Activated CD4-positive, alpha-beta T cell treated with anti-CD3 and anti-CD28 coated beads, Interleukin-2, amount 50 U/mL, for 1 hour (primary cell): ENCODE measurements around the gene LUZP2.
"Not testable (repeated sequence)": the region's sequence is repeated elsewhere in the genome, so short reads cannot be mapped to it uniquely, and the experiment has no call there.

Source experiments
- DNase-seq: peaks from one replicate; pipeline ENCODE4 v3.0.0-alpha.2; 2020

Gene LUZP2

DNA sequence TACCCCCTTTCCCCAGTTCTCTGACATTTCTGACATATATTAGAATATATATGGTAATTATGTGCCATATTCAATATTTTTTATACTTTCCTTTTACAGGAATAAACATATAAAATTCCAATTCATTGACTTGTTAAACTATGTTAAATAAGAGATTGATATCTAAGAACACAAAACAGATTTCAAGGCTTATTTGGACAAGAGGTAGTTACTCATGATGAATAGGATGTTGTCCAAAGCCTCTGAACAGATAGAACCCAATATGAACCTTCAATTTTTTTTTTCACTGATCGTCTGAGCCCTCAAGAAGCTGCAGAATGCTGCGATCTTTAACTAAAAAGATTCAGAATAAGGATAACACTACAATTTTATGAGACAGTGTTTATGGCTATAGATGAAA is 340.3 kb downstream of the LUZP2 start:
- DNase-seq = no peak

DNA sequence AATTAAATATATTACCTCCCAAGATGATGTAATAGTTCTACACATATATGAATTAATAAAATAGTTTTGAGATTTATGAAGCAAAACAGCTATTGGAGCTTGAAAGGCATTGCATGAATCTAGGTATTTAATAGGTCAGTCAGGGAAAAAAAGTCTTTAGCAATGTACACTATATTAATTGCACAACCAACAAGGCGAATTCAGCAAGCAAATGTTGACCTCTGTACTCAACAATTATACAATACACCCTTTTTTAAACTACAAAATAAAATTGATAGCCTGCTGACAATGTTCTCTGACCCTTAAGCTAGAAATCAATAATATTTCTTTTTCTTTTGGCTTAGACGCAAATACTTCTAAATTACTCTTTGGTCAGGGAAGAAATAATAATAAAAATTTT is 345.5 kb downstream of the LUZP2 start:
- no peak for DNase-seq

DNA sequence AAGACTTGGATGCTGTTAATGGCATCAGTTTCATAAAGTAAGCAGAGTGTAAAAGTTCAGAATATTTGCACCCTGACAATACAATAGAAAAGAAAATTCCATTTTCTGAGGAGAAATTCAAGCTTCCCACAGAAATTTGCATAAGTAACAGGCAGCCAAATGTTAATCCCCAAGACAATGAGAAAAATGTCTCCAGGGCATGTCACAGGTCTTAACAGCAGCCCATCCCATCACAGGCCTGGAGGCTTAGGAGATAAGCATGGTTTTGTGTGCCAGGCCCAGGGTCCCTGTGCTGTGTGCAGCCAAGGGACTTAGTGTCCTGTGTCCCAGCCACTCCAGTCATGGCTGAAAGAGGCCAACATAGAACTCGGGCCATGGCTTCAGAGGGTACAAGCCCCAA is 347.6 kb downstream of the LUZP2 start:
- DNase-seq = no peak

DNA sequence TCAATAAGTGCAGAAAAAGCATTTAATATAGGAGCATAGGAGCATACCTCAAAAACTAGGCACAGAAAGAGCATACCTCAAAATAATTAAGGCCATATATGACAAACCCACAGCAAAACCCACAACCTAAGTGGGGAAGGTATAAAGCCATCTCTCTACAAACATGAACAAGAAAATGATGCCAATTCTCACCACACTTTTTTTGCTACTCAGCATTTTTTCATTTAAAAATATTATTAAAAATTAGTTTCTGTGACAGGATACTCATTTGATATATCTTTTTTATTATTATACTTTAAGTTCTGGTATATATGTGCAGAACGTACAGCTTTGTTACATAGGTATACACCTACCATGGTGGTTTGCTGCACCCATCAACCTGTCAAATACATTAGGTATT is 352.0 kb downstream of the LUZP2 start:
- no peak for DNase-seq

DNA sequence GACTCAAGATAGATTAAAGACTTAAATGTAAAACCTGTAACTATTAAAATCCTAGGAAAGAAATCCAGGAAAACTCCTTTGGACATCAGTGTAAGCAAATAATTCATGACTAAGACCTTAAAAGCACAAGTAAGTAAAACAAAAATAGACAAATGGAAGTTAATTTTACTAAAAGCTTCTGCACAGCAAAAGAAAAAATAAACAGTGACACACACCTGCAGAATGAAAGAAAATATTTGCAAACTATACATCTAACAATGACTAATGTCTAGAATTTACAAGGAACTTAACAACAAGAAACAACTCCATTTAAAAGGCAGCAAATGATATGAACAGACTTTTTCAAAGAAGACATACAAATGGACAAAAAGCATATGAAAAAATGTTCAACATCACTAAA is 359.1 kb downstream of the LUZP2 start:
- DNase-seq = no peak

DNA sequence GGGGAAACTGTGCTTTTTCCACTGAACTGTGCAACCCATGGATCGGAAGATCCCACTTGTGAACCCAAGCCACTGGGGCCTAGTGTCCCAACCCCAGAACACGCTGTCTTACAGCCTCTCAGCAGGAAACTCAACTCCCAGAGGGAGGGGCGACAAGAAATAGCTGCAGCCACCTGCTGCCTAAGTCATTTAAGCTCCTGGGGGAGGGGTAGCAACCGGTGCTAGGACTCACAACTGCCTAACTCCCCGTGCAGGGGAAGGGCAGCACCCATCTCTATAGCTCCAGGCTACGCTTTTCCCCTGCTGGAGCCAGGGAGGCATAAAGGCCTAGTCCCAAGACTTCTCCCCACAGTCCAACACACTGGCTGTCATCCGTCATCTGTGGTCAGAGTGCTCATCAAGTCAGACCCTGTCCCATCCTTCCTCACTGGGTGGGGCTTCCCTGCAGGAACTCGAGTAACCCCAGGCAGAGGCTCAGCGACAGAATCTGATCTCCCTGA is 363.0 kb downstream of the LUZP2 start:
- DNase-seq = no peak

DNA sequence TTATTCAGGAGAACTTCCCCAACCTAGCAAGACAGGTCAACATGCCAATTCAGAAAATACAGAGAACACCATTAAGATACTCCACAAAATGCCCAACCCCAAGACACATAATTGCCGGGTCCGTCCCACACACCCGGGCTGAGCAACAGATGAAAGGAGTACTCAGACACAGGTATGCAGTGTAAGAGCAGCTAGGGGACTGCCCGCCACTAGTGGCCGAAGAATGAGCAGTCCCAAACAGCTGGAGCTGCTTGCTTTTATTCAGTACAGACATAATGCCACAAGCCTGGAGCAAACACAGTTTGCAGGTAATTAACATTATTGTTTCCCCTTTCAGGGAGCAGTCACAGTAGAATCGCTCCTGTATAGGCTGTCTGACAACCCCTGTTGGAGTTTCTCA is 364.6 kb downstream of the LUZP2 start:
- no peak for DNase-seq

DNA sequence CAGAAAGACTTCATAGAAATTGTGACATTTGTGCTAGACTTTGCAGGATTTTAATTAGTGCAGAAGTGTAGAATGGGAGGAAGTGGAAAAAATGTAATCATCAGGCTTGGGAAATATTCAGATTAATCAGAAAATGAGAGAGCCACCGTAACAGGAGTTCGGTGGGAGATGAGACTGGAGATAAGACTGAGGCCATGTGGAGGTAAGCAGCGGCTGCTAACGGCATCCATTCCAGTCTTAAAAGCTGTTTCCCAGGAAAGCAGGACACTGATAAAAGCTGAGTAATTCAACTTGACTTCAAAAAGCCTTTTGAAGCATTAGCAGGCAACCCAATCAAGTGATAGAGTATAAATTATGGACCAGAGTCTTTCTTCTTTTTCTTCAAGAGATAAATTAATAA is 369.9 kb downstream of the LUZP2 start:
- DNase-seq = no peak

DNA sequence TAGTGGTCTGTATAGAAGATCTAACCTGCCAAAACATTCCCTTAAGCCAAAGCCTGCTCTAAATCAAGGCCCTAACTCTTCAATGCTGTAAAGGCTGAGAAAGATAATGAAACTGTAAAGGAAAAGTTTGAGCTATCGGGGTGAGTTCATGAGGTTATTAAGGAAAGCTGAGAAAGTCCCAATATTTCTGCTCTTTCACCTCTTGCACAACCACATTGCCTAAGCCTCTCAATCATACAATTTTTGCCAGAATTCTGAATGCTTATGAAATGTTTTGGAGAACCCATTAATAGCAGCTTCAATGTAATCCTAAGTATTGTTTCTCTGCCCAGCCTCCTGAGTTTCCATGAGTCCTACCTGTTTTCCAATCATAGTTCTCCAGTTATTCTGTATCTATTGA is 373.2 kb downstream of the LUZP2 start:
- no peak for DNase-seq

DNA sequence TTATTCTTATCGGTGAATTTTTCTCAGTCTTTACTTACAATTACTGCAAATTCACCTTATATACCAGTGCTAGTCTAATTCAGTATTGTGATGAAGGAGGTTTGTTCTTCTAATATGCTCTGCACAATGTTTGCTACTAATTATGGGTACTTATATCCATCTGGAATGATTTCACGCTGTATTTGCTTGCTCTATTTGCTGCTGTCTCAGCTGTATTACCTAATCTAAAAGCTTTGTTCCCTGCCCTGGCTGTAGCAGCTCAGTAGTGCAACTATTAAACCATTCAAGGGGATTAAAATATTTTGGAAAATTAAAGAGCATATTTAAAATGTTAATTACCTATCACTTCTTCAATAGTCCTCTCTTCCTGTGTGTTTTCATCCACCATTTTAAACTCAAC is 375.3 kb downstream of the LUZP2 start:
- no peak for DNase-seq

DNA sequence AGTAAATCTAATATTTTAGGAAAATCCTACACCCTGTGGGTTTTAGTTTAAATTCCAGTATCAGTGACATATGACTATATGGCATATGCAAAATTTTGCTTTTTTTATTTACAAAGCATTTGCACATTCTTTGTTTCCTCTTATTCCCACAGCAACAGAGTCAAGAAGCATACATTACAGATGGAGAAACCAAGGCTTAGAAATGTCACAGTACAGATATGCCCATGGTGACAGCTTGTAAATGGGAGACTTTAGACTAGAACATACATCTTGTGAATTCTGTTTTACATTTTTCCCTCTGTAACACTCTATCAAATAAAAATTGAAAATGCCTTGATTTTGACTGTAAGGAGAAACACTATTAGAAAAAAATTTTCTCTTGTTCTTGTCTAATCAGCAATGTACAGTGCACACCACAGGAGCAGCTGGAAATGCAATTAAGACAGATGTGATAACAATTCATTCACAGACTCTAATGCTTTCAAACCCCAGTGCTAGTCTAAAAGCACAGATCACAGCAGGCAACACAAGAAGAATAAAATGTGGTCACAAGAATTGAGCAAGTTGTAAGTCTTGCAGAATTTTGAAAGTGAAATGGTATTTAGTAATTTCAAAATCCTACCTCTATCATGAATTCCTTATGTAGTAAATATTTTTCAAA is 375.9 kb downstream of the LUZP2 start:
- no peak for DNase-seq

DNA sequence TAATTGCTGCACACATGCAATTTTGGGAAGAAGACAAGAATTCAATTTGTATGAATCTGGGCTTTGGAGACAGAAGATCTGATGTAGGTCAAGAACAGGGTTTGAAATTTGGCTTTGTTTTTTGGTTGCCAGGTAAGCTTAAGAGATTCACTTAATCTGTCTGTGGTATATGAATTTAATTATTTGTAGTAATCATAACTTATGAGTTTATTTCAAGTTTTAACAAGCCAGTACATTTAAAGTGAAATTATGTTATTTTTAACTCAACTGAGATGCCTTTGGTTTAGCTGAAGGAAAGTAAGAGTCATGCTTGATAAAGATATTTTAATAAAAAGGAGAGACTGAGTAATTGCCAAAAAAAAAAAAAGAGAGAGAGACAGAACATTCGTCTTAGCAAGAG is 384.1 kb downstream of the LUZP2 start:
- no peak for DNase-seq

DNA sequence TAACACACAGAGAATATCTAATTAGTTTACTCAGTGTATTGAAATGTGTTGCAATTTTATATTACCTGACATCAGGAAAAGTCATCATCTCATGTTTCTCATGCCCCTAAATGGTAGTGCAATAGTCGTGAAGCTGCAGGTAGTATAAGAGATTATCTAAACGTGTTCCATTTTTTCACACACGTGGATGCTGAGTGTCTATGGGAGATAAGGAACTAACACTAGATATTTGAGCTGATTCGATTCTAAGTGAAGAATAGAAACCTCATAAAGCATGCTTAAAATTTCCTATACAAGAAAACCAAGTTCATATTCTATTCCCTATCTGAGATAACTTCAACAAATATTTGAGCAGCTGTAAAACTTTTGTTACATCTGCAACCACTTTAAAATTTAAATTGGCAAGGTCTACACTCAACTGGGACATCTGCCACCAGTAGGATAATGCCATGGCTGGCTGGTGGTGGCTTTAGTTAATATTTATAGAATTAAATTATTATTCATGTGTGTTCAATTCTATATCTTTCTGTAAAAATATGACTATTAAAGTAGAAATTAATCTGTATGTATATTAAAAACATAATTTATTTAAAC is 388.8 kb downstream of the LUZP2 start:
- DNase-seq = no peak

DNA sequence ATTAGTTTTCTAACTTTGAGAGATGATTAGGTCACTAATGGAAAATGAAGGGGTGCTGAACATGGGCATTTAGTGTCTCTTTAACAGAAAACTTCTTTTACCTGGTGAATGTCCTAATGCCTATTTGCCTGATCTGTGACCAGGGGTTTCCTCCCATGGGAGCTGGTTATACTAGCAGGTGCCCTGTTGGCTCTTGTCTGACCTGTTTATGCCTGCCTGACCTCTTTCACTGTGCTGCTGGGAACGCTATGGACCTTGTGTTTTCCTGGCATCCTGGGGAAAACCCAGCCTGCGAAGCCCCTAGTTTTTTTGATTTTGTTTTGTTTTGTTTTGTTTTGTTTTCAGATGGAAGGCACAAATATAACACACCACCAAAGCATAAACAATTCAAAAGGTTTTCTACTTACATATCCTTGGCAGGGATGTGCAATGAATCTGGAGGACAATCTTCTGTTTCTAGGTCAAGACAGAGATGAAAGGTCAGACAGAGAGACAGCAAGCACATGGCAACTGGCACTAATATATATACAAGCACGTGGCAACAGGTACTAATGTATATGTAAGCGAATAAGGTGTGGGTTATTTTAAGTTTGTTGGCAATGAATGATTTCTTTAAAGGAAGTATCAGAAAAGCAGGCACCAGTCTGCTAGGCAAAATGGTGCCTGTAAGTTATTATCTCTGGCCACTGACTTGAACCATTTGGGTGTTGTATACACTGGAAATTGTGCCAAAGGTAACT is 390.2 kb downstream of the LUZP2 start:
- no peak for DNase-seq

DNA sequence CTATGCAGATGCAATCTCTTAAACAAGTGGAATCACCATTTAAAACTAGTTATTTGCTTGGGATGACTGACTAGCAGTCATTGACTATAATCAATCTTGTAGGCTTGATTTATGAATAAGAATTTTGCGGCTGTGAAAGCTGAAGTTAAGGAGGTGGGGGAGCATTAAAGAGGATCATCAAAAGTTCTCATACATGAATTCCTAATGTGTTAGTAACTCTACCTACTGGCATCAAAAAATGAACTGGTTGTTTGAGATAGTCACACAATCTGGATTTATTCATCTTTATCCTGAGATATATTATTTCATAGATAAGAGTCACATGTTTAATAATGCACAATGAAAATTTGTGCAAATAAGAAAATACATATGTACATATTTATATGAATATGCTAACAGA is 393.6 kb downstream of the LUZP2 start:
- no peak for DNase-seq

DNA sequence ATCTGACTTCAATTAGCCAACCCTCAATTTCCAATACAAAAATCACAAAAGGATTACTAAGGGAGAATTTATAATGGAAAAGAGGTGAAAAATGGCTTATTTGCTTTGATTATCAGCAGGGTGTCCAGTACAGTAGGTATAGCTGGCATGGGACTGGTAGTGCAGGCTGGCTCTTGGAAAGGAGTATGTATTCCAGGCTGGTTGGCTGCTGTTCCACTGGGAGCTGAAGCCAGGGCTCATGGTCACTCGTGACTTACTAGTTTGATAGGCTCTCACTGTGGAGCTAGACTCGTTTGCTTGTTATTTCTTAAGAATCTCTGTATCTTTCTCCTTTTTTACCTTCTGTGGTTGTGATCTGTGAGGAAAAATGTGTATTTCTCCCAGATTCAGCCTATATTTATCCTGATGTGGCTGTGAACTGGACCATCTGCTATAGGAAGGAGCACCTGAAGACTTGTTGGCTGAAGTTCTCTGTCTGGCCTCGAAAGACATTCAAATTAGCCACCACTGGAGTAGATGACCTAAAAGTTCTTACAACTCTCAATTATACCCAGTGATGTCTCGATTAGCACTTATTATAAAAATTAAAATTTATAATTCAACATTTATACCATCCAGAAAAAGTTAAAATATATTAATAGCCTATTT is 395.1 kb downstream of the LUZP2 start:
- not testable (repeated sequence) for DNase-seq

DNA sequence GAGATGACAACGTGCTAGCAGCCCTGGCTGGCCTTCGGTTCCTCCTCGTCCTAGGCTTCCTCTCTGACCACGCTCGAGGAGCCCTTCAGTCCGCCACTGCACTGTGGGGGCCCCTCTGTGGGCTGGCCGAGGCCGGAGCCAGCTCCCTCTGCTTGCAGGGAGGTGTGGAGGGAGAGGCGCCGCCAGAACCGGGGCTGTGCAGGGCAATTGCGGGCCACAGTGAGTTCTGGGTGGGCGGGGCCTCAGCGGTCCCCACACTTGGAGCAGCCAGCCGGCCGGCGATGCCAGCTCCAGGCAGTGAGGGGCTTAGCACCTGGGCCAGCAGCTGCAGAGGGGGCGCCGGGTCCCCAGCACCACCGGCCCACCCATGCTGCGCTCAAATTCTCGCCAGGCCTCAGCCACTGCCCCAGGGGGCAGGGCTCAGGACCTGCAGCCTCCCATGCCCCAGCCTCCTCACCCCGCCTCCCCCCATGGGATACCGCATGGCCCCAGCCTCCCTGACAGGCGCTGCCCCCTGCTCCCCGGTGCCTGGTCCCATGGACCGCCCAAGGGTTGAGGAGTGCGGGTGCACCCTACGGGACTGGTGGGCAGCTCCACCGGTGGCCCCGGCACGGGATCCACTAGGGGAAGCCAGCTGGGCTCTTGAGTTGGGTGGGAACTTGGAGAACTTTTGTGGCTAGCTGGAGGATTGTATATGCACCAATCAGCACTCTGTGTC is 399.4 kb downstream of the LUZP2 start:
- DNase-seq = no peak

DNA sequence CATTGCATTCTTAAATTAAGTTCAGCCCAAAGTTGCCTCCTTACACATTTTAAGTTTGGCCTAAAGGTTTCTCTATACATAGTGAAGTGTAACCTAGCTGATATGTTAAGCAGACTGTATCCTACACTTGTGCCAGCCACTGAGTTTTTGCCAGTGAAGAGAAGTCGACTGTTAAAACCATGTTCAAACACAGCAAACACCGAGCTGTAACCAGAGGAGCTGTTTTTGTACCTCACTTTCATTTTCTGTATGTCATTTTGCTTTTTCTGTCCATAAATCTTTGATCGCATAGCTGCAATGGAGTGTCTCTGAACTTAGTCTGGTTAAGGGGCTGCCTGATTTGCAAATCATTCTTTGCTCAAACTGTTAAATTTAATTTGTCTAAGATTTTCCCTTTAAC is 403.7 kb downstream of the LUZP2 start:
- DNase-seq = no peak

DNA sequence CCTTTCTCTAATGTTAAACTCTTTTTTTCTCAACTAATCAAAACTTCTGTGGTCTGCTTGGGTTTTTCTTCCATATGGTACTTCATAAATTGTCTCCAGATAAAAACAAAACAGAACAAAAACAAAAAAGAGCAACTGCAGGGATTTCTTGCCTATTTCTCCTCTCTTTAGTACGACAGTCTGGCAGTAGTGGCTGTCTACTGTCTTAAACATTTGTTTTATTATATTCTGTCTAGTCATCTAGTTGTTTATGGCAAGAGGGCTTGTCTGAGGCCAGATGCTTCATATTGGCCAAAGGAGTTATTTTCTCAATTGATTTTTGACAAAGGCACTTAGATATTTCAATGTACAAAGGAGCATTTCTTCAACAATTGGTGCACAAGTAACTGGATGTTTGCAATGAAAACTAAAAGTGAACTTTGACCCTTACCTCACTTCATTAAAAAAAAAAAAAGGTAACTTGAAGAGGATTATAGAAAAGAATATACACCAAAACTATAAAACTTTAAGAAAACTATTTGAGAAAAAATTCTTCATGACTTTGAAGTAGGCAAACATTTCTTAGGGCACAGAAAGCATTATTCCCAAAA is 404.2 kb downstream of the LUZP2 start:
- no peak for DNase-seq

DNA sequence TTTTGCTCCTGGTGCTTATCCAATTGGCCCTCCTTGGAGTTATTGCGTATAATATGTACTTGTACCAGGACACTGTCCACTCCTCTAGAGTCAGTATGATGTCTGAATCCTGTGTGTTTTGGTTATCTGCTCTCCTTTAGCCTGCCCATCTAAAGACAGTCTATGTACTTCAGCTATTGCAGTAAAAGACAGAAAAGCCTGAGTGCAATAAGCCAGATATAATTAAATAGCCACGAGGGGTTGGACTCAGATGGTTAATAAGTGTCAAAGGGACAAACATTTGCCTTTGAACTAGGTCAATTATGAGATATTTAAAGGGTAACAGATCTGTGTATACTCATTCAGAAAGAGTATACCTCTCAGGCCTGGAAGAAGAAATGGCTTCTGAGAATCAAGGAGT is 406.7 kb downstream of the LUZP2 start:
- no peak for DNase-seq

DNA sequence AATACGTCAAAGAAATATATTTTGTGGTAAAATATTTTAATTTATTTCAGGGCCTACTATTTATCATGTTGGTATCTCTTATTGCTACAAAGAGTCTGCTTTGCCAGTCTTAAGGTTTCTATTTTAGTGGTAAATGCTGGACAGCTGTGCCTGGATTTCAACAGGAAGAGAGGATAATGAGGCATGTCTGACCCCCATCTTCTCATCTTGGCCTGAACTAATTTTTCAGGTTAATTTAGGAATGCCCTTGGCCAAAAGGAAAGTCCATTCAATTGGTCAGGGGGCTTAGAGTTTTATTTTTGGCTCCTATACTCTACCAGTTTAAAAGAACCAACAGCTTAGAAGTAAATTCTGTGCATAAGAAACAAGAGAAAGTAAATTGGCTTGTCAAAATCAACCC is 428.2 kb downstream of the LUZP2 start:
- DNase-seq = no peak

DNA sequence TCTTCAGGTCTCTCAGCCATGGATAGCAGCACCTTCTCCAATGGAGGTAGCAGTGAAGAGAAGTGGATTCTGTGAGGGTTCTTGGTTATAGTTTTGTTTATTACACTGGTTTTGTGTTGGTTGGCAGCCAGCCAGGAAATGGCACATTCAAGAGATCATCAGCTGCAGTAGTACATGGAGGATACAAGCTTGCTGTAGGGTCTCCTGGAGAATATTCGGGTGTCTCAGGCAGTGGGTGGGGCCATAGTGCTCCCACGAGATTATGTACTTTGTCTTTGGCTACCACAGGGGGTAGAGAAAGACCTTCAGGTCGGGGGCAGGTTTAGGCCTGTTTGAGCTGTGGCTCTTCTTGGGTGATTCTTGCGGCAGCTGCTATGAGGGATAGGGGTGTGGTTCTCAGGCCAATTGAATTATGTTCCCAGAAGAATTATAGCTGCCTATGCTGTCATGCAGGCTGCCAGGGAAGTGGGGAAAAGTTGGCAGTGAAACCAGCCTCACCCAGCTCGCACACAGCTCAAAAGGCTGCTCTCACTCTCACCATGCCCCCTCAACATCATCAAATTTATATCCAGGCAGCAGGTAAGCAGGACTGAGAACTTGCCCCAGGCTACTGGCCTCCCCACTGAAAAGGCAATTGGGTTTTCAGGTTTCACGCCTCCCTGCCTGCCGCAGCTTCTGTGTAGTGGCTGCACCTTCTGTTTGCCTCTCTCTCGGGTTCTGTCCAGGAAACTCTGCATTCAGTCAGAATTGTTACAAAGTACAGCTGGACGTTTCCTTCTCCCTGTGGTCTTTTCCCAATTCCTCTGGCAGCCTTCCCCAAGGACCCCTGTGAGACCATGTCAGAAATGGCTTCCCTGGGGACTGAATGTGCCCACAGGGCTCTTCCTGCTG is 435.5 kb downstream of the LUZP2 start:
- DNase-seq = no peak
